Hematopoietic multipotent progenitor cell treated with erythropoietin and hydrocortisone succinate and interleukin-3 and kit ligand, for 8 days (in vitro differentiated cells): ENCODE measurements around the gene ZNF160.
"Not testable (repeated sequence)": the region's sequence is repeated elsewhere in the genome, so short reads cannot be mapped to it uniquely, and the experiment has no call there.

ENCODE experiments used
- DNase-seq: peaks from one replicate; pipeline ENCODE4 v3.0.0-alpha.2; 2015

Gene ZNF160

DNA sequence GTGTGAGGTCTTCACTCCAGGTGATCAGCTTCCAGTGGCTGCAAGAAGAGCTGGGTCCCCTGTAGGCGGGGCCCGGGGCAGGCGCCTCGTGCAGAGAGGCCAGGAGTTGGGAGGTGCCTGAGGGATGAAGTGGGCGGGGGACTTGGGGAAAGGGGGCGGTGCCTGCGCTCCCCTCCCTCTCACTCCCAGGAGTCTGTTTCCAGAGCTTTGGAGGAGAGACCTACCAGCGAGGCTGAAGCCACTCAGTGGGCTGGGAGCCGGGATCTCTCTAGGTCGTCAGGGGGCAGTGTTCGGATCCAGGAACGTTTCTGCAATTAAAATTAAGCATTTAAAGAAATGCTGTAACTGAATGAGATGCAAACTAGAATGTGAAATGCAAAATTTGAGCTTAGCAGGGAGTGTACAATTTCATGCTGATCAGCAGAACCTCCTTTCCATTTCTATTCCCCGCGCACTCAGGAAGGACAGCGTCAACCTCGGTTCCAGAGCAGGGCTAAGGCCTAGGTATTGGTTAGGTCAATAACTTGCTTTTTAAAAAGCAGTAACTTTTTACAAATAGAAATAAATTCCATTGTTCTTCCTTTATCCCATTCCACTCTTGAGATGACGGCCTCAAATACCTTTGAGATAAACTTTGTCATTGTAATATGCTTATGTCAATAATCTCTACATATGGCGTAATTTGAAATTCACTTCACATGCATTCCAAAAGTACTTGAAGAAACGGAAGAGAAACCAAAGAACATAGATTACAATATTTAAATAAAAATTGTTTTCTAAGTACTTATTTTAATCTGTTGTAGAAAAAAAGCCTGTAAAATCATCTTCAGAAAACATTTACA, 11.6 kb downstream of the ZNF160 start:
- DNase-seq, result no peak

- no peak for DNase-seq
Observed at GRCh38 chr19:53088091-53088490, 15.1 kb downstream of the ZNF160 start.

GRCh38 chr19:53086949-53087348, 16.3 kb downstream of the ZNF160 start:
- no peak for DNase-seq

- DNase-seq, result no peak
Observed at GRCh38 chr19:53085496-53085895, 17.7 kb downstream of the ZNF160 start.

DNA sequence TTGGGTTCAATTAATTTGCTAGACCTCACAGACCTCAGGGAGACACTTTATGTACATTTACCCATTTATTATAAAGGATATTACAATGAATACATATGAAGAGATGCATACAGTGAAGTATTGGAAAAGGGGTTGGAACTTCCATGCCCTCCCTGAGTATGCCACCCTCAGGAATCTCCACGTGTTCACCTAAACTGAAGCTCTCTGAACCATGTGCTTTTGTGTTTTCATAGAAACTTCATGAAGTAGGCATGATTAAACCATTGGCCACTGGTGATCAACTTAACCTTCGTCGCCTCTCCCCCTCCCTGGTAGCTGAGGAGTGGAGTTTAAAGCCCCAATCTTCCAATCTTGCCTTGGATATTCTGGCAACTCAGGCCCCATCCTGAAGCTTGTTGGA, 20.3 kb downstream of the ZNF160 start:
- DNase-seq, result no peak

DNA sequence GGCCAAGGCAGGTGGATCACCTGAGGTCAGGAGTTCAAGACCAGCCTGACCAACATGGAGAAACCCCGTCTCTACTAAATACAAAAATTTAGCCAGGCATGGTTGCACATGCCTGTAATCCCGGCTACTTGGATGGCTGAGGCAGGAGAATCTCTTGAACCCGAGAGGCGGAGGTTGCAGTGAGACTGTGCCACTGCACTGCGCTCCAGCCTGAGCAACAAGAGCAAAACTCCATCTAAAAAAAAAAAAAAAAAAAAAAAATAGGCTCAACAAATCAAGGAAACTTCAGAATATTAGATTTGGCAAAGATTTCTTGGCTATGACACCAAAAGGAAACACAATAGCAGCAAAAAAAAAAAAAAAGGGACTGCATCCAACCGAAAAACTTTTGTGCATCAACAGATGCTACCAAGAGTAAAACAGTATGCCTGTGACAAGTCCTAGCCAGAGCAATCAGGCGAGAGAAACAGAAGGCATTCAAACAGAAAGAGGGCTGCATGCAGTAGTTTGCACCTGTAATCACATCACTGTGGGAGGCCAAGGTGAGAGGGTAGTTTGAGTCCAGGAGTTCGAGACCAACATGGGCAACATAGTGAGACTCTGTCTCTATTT, 23.8 kb downstream of the ZNF160 start:
- no peak for DNase-seq

GRCh38 chr19:53078668-53079067, 24.6 kb downstream of the ZNF160 start:
- no peak for DNase-seq

- peak; percentile 20 for DNase-seq
Observed at GRCh38 chr19:53076984-53077383, 26.2 kb downstream of the ZNF160 start.

DNA sequence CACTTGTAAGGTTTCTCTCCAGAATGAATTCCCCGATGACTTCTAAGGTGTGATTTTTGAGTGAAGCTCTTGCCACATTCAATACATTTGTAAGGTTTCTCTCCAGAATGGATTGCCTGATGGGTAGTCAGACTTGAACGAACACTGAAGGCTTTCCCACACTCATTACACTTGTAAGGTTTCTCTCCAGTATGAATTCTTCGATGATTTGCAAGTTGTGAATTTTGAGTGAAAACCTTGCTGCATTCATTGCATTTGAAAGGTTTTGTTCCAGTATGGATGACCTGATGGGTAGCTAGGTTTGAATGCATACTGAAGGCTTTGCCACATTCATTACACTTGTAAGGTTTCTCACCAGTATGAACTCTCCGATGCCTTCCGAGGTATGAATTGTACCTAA, 34.4 kb downstream of the ZNF160 start:
- DNase-seq, result no peak

DNA sequence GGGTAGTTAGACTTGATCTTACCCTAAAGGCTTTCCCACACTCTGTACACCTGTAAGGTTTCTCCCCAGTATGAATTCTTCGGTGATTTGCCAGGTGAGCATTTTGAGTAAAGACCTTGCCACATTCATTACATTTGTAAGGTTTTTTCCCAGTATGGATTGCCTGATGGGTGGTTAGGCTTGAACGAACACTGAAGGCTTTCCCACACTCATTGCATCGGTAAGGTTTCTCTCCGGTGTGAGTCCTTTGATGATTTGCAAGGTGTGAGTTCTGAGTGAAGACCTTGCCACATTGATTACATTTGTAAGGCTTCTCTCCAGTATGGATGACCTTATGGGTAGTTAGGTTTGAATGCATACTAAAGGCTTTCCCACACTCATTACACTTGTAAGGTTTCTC, 35.0 kb downstream of the ZNF160 start:
- no peak for DNase-seq

DNA sequence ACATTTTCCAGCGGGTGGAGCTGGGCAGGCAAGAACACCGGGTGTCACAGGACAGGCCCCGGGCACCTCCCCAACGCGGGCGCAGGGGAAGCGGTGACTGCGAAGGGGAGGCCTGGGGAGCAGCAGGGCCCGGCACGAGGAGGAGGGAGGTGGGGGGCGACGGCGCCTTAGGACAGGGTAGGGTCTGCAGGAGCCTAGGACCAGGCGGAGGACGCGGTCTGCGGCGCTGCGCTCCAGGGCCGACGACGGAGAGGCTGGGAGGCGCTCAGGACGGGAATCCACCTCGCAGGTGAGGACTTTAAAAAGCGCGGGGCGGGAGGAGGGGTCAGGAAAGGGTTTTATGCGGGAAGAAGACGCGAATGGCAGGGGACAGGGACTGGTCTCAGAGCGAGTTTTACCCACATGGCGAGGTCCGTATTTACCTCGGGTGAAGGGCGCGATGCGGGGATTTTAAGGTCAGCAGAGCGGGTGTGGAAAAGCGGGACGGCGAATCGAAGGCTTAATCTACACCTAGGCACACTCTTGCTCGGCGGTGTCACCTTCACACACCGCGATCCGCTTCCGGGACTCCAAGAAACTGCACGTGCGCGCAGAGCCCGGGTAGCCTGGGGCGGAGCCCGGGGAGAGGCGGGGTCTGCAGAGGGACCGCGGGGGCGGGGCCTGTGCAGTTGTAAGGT, 45.2 kb downstream of the ZNF160 start:
- DNase-seq, result no peak

- DNase-seq, result no peak
Observed at GRCh38 chr19:53055117-53055516, 48.1 kb downstream of the ZNF160 start.

DNA sequence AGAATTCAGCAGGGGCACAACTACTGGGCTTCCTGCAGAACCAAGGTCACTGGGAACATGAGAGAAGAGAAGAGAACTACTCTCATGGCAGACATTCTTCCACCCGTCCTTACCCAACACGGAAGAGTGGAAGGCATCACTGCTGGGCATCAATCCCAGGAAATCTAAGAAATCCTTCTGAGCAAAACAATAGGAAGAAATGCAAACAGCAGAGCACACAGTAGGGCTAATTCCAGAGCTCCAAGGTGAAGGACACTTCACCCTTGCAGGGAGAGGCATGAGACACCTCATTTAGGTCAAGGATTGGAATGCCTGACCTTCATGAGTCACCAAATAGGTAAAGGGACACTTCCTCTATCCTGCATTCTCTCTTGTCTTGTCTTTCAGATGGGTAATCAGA, 55.8 kb downstream of the ZNF160 start:
- DNase-seq, result no peak

DNA sequence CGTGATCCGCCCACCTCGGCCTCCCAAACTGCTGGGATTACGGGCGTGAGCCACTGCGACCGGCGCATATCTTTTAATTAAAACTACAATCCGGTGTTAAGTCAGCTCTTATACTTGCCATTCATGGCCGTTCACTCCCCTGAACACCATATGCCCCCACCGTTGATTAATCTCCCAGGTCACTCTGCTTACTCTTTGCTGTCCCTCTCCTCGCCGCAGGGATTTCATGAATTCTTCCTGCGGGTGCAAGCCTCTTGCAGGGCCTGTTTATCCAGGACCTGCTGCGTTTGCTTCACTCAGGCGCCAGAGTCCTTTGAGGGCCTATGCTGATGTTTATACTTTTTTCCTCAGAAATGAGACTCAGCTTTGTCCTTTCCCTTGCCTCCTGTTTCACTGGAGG, 57.7 kb downstream of the ZNF160 start:
- no peak for DNase-seq

GRCh38 chr19:53041366-53041765, 61.9 kb downstream of the ZNF160 start:
- DNase-seq, result no peak

DNA sequence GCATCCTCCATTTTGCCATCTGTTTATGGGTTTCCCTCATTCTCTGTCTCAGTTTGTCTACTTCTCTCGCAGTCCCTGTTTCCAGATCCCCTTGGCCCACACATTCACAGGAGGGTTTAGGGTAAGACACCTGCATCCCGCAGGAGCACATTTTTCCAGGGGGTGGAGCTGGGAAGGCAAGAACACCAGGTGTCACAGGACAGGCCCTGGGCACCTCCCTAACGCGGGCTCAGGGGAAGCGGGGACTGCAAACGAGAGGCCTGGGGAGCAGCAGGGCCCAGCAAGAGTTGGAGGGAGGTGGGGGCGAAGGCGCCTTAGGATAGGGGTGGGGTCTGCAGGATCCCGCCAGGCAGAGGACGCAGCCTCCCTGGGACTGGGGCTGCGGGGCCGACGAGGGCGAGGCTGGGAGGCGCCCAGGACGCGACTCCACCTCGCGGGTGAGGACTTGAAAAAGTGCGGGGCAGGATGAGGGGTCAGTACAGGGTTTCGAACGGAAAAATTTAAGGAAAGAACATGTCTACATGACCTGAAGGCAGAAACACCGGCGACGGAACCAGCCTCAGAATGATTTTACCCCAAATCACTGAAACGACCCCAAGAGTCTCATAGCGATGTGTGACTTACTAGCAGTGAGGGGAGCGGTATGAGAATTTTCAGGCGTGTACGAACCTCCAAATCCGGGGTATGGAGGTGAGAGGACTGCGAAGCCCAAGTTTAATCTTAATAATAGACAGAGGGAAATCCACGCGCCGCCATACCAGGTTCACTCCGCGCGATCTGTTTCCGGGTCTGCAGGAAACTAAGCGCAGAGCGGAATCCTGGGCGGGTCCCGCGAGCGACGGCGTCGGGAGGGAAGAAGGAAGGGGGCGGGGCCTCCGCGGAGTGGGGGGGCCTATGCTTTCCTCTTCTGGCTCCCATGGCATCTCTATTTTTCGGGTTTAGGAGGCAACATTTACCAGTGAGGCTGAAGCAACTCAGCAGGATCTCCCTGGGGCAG, 65.8 kb downstream of the ZNF160 start:
- DNase-seq, result no peak

DNA sequence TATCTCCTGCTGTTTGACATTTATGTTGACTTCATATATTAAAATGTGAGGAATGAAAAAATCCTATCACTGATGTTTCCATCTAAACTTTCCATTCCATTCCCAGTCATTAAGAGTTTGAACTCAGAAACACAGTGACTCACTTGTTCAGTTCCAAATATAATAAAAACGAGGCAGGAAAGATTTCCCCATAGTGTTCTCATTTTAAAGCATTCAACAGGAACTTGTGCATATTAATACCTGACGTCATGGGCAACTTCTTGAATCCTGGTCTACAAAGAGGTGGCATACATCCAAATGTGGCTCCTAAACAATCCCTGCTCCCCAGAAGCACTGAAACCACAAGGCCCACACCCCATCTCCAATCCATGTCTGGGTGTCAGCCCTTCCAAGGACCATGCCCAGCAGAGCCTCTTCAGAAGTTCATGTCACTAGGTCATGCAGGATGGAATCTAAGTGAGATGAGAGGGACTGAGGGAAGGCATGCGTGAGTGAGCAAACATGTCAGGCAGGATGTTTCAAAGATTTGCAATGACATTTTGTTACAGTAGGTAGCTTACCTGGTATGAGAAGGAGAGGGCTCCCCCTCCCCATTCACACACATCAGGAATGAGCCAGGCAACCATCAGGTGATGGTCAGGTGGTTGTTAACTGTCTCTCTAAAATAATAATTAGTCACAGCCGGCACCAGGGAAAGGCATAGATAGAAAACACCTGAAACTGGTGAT, 68.1 kb downstream of the ZNF160 start:
- DNase-seq, result no peak

GRCh38 chr19:53034054-53034453, 69.2 kb downstream of the ZNF160 start:
- DNase-seq, result no peak

DNA sequence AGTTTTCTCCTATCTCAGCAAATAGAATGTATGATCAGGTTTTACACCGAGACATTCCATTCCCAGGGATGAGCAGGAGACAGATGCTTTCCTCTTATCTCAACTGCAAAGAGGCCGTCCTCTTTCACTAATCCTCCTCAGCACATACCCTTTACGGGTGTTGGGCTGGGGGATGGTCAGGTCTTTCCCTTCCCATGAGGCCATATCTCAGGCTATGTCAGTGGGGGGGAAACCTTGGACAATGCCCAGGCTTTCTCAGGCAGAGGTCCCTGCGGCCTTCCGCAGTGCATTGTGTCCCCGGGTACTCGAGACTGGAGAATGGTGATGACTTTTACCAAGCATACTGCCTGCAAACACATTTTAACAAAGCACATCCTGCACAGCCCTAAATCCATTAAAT, 74.9 kb downstream of the ZNF160 start:
- DNase-seq, result not testable (repeated sequence)

DNA sequence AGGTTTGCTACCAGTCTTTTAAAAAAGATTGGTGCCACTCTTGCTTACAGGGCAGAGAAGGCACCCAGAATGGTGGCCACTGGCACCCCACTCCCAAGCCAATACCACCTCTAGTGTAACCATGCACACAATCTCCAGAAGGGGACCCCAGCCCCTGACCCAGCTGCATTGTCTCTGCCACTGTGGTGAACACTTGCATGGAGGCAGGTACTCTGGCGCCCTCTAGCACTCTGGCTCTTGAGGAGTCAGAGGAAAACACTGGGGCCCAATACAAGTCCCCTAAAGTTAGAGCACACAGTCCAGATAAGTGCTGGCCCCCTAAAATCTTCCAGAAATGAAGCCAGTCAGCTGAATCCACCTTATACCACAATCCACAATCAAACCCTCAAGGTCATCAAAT, 83.5 kb downstream of the ZNF160 start:
- DNase-seq, result peak; percentile 4
